DOHH2 (cell line): ENCODE measurements around the gene USP48.

Experiments used
- H3F3A ChIP-seq: fragments of 200-600 bp; sonication (generic), shearing (Covaris generic); 2 replicates; pipeline ENCODE4 v1.6.0; 2016; ENCODE audit warnings: antibody characterized with exemption, mild to moderate bottlenecking; ENCODE audit not compliant: control insufficient read depth, insufficient read depth
- H3K27ac ChIP-seq: fragments of 200-600 bp; sonication (generic); 2 replicates; pipeline ENCODE4 v1.5.1; 2014; ENCODE audit warnings: low read depth, mild to moderate bottlenecking, low read length, moderate library complexity
- H3K27me3 ChIP-seq: fragments of 200-600 bp; sonication (generic); 2 replicates; pipeline ENCODE4 v1.6.1; 2014; ENCODE audit warnings: mild to moderate bottlenecking, low read length, mixed read lengths; ENCODE audit not compliant: control insufficient read depth
- H3K36me3 ChIP-seq: fragments of 200-600 bp; sonication (generic); 2 replicates; pipeline ENCODE4 v1.6.1; 2014; ENCODE audit warnings: mild to moderate bottlenecking, low read length, moderate library complexity, mixed read lengths; ENCODE audit not compliant: control insufficient read depth
- H3K4me1 ChIP-seq: fragments of 200-600 bp; sonication (generic); 2 replicates; pipeline ENCODE4 v1.6.1; 2014; ENCODE audit warnings: mild to moderate bottlenecking, low read length, mixed read lengths; ENCODE audit not compliant: control insufficient read depth
- H3K4me2 ChIP-seq: fragments of 200-600 bp; sonication (generic); 2 replicates; pipeline ENCODE4 v1.6.0; 2014; ENCODE audit warnings: mild to moderate bottlenecking, low read length, moderate library complexity
- H3K4me3 ChIP-seq: fragments of 200-600 bp; sonication (generic); 2 replicates; pipeline ENCODE4 v1.5.1; 2014; ENCODE audit warnings: mild to moderate bottlenecking, low read length, mixed read lengths
- H3K79me2 ChIP-seq: fragments of 200-600 bp; sonication (generic); 2 replicates; pipeline ENCODE4 v1.6.1; 2014; ENCODE audit warnings: mild to moderate bottlenecking, low read length, mixed read lengths; ENCODE audit not compliant: control insufficient read depth
- H3K9me2 ChIP-seq: fragments of 200-600 bp; sonication (generic); replicated peaks from 2 replicates; pipeline ENCODE4 v1.6.1; 2014; ENCODE audit warnings: mild to moderate bottlenecking, low read length, mixed read lengths; ENCODE audit not compliant: control insufficient read depth
- H3K9me3 ChIP-seq: fragments of 200-600 bp; sonication (generic); 2 replicates; pipeline ENCODE4 v1.6.1; 2014; ENCODE audit warnings: antibody characterized with exemption, low read length, mixed read lengths; ENCODE audit not compliant: control insufficient read depth, insufficient read depth
- H4K20me1 ChIP-seq: fragments of 200-600 bp; sonication (generic); 2 replicates; pipeline ENCODE4 v1.6.0; 2014; ENCODE audit warnings: low read depth, mild to moderate bottlenecking, antibody characterized with exemption, low read length, moderate library complexity; ENCODE audit not compliant: control insufficient read depth, insufficient read depth
- EZH2phosphoT487 ChIP-seq: fragments of 200-600 bp; sonication (generic); IDR thresholded peaks from 2 replicates; pipeline ENCODE4 v1.6.1; 2017; ENCODE audit warnings: borderline replicate concordance, mild to moderate bottlenecking, antibody characterized with exemption, low read length, moderate library complexity, mixed read lengths
- TF ChIP-seq, protein P1 (sequence below): fragments of 200-600 bp; sonication (generic); IDR thresholded peaks from one replicate; pipeline ENCODE4 v1.5.1; 2014; ENCODE audit warnings: antibody characterized with exemption, mild to moderate bottlenecking, low read depth, low read length; ENCODE audit not compliant: poor library complexity, severe bottlenecking

USP48 gene

DNA sequence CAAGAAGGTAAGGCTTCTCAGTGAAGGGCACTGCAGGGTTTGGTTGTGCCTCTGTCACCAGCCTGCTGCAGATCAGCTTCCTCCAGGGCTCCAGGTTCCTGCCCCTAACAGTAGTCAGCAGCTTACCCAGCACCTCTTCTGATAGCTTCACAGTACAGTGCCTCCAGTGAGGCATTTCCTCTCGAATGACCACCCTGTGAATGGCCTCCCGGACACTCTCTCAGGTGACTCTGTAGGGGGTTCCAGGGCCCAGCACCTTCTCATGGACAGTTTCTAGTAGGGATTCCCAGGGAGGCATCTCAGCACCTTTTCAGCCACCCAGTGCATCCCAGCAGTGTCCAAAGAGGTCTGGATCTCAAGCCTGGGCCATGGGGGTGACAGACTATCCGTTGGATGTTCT, 28.4 kb downstream of the USP48 start:
- TF ChIP-seq, protein P1, sequence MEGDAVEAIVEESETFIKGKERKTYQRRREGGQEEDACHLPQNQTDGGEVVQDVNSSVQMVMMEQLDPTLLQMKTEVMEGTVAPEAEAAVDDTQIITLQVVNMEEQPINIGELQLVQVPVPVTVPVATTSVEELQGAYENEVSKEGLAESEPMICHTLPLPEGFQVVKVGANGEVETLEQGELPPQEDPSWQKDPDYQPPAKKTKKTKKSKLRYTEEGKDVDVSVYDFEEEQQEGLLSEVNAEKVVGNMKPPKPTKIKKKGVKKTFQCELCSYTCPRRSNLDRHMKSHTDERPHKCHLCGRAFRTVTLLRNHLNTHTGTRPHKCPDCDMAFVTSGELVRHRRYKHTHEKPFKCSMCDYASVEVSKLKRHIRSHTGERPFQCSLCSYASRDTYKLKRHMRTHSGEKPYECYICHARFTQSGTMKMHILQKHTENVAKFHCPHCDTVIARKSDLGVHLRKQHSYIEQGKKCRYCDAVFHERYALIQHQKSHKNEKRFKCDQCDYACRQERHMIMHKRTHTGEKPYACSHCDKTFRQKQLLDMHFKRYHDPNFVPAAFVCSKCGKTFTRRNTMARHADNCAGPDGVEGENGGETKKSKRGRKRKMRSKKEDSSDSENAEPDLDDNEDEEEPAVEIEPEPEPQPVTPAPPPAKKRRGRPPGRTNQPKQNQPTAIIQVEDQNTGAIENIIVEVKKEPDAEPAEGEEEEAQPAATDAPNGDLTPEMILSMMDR = no peak
- no peak for TF ChIP-seq EZH2phosphoT487
- Histone ChIP-seq H4K20me1 (peaks cover 7% of the 10 kb centered on the region), H3K9me2 (no peaks in the 10 kb centered on the region), H3K4me1 (peaks cover 5% of the 10 kb centered on the region), H3K27ac (no peak overlapping the region), H3K9me3 (no peaks in the 10 kb centered on the region), H3K79me2 (peaks cover 28% of the 10 kb centered on the region), H3K4me3 (no peak overlapping the region), H3F3A (peaks cover 2% of the 10 kb centered on the region; the same call in 1 of the 2 replicates), H3K36me3 (peaks cover 59% of the 10 kb centered on the region), H3K27me3 (no peaks in the 10 kb centered on the region), H3K4me2 (no peak overlapping the region)

DNA sequence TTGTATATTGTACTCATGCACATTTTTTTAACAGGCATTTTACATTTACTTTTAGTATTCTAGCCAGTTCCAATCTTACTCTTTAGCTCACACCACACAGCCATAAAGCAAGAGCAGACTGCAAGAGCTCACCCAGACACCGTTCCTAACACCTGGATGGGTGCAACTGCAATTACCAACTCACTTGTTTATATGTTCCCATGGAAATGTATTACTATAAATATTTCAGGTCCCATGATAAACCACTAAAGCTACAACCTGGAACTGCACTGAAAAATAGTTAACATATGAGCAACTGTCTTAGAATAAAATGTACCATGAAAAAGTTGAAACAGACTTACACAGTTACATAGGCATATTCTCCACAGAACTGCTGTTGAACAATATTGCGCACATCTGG, 30.8 kb downstream of the USP48 start:
- Histone ChIP-seq H3K9me2 (no peaks in the 10 kb centered on the region), H3K27me3 (no peaks in the 10 kb centered on the region), H3K4me1 (no peaks in the 10 kb centered on the region), H3K4me3 (no peak overlapping the region), H3K27ac (no peak overlapping the region), H3K9me3 (no peaks in the 10 kb centered on the region), H3F3A (no peaks in the 10 kb centered on the region; the same call in 1 of the 2 replicates), H4K20me1 (no peaks in the 10 kb centered on the region), H3K79me2 (peaks cover 4% of the 10 kb centered on the region; the same call in 1 of the 2 replicates), H3K36me3 (peaks cover 66% of the 10 kb centered on the region), H3K4me2 (no peak overlapping the region)
- TF ChIP-seq, protein P1 = no peak
- no peak for TF ChIP-seq EZH2phosphoT487

DNA sequence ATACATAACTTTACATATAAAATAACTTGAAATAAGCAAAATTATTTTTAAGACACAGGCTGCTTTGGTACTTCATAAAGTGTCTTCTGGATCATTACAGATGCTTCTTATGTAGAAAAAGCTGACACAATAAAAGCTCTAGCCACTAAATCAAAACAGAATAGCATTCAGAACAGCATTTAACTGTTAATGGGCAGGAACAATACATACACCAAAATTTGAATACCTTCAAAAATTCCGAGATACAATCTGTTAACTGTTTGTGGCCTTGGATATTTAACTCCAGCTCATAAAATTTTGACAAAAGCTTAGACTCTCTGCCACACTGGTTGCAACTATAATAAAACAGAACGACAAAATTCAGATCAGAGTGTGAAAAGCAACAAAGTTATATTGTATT, 31.7 kb downstream of the USP48 start:
- Histone ChIP-seq H3F3A (peaks cover 3% of the 10 kb centered on the region), H3K4me1 (no peaks in the 10 kb centered on the region), H3K27ac (no peak overlapping the region), H3K9me3 (no peaks in the 10 kb centered on the region), H3K4me2 (no peak overlapping the region), H4K20me1 (no peaks in the 10 kb centered on the region), H3K9me2 (no peaks in the 10 kb centered on the region), H3K36me3 (peaks cover 65% of the 10 kb centered on the region), H3K79me2 (no peaks in the 10 kb centered on the region), H3K4me3 (no peak overlapping the region), H3K27me3 (no peaks in the 10 kb centered on the region)
- TF ChIP-seq, protein P1 = no peak
- TF ChIP-seq EZH2phosphoT487 = no peak

DNA sequence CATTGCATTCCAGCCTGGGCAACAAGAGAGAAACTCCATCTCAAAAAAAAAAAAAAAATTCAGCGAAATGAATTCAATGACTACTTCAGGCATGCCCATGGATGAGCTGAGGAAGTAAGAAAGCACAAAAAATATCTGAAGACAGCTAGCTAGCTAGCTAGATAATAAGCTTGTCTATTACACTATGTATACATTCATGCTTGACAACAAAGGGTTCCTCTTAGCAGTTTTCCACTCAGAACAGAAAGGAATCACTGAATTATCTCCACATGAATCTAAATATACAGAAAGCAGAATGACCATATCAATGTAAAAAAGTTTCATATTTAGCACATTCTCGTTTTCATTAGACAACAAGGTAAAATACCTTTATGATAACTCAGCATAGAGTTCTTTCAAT, 32.1 kb downstream of the USP48 start:
- peaks cover 3% of the 10 kb centered on the region for H3F3A ChIP-seq
- H3K9me3 ChIP-seq = no peaks in the 10 kb centered on the region
- no peaks in the 10 kb centered on the region for H3K4me1 ChIP-seq
- no peaks in the 10 kb centered on the region for H4K20me1 ChIP-seq
- H3K4me3 ChIP-seq = no peak overlapping the region
- no peak overlapping the region for H3K4me2 ChIP-seq
- H3K27ac ChIP-seq = no peak overlapping the region
- no peak for TF ChIP-seq EZH2phosphoT487
- TF ChIP-seq, protein P1 = no peak
- no peaks in the 10 kb centered on the region for H3K9me2 ChIP-seq
- H3K36me3 ChIP-seq = peaks cover 65% of the 10 kb centered on the region
- no peaks in the 10 kb centered on the region for H3K79me2 ChIP-seq
- H3K27me3 ChIP-seq = no peaks in the 10 kb centered on the region
